ENCODE data around the gene PSMA8. TPM values are rescaled to one million over a fixed set of nuclear protein-coding genes. Genes with fewer than 3 reads are reported as not detected.
A peak's percentile ranks its signal among the peaks of the same experiment; 100 is the strongest.

PSMA8 gene
- total RNA-seq, 1 donor from 2014 or later = not detected

DNA sequence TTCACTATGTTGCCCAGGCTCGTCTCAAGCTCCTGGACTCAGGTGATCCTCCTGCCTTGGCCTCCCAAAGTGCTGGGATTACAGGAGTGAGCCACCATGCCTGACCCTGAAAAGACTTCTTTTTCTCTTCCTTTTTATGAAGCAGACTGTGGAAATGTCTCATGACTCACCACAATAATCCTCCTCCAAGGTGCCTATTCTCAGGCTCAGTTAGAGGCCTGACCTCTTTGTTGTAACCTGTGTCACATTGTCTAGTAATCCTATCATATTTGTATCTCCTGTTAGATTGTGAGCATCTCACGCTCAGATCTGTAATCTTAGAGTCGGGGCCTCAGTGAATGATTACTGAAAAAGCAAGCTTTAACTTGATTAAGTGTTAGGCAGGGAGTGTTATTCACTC, 74.3 kb downstream of the PSMA8 start:
- TF ChIP-seq, protein P1, sequence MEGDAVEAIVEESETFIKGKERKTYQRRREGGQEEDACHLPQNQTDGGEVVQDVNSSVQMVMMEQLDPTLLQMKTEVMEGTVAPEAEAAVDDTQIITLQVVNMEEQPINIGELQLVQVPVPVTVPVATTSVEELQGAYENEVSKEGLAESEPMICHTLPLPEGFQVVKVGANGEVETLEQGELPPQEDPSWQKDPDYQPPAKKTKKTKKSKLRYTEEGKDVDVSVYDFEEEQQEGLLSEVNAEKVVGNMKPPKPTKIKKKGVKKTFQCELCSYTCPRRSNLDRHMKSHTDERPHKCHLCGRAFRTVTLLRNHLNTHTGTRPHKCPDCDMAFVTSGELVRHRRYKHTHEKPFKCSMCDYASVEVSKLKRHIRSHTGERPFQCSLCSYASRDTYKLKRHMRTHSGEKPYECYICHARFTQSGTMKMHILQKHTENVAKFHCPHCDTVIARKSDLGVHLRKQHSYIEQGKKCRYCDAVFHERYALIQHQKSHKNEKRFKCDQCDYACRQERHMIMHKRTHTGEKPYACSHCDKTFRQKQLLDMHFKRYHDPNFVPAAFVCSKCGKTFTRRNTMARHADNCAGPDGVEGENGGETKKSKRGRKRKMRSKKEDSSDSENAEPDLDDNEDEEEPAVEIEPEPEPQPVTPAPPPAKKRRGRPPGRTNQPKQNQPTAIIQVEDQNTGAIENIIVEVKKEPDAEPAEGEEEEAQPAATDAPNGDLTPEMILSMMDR (IDR thresholded peaks at IDR 0.05) = no peak
- Mint-ChIP-seq H3K27me3 (ENCODE audit: low read depth) (peaks cover 10% of the 10 kb centered on the region), H3K9me3 (ENCODE audit: low read depth) (no peaks in the 10 kb centered on the region), H3K36me3 (ENCODE audit: low read depth) (no peaks in the 10 kb centered on the region), H3K4me3 (ENCODE audit: unreplicated experiment) (no peak overlapping the region), H3K4me1 (ENCODE audit: low read depth) (no peaks in the 10 kb centered on the region), H3K27ac (ENCODE audit: unreplicated experiment) (no peak overlapping the region)
- DNase-seq (ENCODE audit: low spot score) = no peak

DNA sequence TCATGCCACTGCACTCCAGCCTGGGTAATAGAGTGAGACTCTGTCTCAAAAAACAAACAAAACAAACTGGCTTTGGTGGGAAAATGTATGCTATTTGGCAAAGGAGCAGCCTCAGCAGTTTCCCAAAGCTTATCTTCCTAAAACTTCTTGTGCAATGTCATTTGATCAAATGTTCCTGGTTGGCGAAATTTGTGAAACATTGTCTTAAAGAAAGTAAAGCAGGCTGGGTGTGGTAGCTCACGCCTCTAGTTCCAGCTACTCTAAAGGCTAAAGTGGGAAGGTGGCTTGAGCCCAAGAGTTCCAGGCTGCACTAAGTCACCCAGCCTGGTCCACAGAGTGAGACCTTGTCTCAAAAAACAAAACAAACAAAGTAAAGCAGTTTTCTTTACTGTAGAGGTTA, 75.3 kb downstream of the PSMA8 start:
- H3K27ac Mint-ChIP-seq (ENCODE audit: unreplicated experiment) = no peak overlapping the region
- no peak overlapping the region for H3K4me3 Mint-ChIP-seq (ENCODE audit: unreplicated experiment)
- TF ChIP-seq, protein P1 (IDR thresholded peaks at IDR 0.05) = no peak
- no peaks in the 10 kb centered on the region for H3K9me3 Mint-ChIP-seq (ENCODE audit: low read depth)
- H3K36me3 Mint-ChIP-seq (ENCODE audit: low read depth) = no peaks in the 10 kb centered on the region
- H3K27me3 Mint-ChIP-seq (ENCODE audit: low read depth) = peaks cover 7% of the 10 kb centered on the region
- no peak for DNase-seq (ENCODE audit: low spot score)
- no peaks in the 10 kb centered on the region for H3K4me1 Mint-ChIP-seq (ENCODE audit: low read depth)

DNA sequence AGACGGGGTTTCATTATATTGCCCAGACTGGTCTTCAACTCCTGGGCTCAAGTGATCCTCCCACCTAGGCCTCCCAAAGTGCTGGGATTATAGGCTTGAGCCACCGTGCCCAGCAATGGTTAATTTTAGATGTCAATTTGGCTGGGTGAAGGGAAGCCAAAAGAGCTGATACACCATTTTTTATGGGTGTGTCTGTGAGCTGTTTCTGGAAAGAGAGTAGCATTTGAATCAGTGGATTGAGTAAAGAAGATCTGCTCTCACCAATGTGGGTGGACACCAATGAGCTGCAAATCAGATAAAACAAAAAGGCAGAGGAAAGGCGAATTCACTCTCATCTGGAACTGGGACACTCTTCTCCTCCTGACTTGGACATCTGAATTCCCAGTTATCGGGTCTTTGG, 76.5 kb downstream of the PSMA8 start:
- Mint-ChIP-seq H3K4me1 (ENCODE audit: low read depth) (no peaks in the 10 kb centered on the region), H3K4me3 (ENCODE audit: unreplicated experiment) (no peak overlapping the region), H3K9me3 (ENCODE audit: low read depth) (no peaks in the 10 kb centered on the region), H3K27me3 (ENCODE audit: low read depth) (peaks cover 9% of the 10 kb centered on the region), H3K27ac (ENCODE audit: unreplicated experiment) (no peak overlapping the region), H3K36me3 (ENCODE audit: low read depth) (no peaks in the 10 kb centered on the region)
- TF ChIP-seq, protein P1 (IDR thresholded peaks at IDR 0.05) = no peak
- DNase-seq (ENCODE audit: low spot score) = no peak

DNA sequence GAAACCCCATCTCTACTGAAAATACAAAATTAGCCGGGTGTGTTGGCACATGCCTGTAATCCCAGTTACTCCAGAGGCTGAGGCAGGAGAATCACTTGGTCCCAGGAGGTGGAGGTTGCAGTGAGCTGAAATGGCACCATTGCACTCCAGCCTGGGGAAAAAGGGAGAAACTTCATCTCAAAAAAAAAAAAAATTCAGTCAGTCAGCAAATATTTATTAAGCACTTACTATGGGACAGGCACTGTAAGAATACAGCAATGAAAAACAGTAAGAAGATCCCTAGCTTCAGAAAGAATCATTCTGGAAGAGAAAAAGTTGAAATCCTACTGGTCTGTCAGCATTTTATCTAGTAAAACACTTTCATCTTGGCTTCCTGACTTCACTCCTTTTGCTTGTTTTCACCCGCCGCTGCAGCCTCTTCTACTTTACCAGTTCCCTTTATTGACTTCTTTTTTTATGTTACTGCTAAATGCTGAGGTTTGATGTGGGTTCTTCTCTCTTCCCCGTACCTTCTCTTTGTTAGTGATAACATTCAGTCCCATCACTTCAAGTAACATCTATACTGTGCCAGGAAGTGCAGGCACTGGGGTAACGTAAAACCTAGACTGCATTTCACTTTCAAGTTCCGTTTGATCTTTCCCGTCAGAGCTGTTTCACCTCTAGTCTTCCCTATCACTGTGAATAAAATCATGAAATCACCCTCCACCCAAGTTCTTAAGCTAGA, 81.7 kb downstream of the PSMA8 start:
- Mint-ChIP-seq H3K9me3 (ENCODE audit: low read depth) (no peaks in the 10 kb centered on the region), H3K36me3 (ENCODE audit: low read depth) (no peaks in the 10 kb centered on the region), H3K27me3 (ENCODE audit: low read depth) (peaks cover 13% of the 10 kb centered on the region), H3K4me3 (ENCODE audit: unreplicated experiment) (no peak overlapping the region), H3K27ac (ENCODE audit: unreplicated experiment) (no peak overlapping the region), H3K4me1 (ENCODE audit: low read depth) (no peaks in the 10 kb centered on the region)
- TF ChIP-seq, protein P1 (IDR thresholded peaks at IDR 0.05) = no peak
- no peak for DNase-seq (ENCODE audit: low spot score)

DNA sequence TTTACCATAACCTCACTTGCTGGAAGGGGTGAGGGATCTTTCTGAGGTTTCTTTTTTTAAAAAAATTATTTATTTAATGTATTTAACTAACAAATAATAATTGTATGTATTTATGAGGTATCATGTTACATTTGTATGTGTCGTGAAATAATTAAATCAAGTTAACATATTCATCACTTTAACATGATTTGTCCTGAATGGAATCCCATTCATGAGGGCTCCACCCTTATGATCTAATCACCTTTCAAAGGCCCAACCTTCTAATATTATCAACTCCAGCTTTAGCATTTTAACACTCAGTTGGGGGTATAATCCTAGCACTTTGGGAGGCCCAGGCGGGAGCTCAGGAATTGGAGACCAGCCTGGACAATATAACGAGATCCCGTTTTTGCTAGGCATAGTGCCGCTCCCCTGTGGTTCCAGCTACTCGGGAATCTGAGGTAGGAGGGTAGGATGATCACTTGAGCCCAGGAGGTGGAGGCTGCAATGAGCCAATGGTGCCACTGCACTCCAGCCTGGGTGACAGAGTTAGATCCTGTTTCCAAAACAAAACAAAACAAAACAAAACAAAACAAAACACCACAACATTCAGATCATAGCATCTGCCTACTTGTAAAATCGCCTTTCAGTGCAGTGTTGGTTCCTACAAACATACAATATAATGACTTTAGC, 91.5 kb downstream of the PSMA8 start:
- Mint-ChIP-seq H3K4me1 (ENCODE audit: low read depth) (peaks cover 19% of the 10 kb centered on the region), H3K36me3 (ENCODE audit: low read depth) (no peaks in the 10 kb centered on the region), H3K27me3 (ENCODE audit: low read depth) (peaks cover 21% of the 10 kb centered on the region), H3K27ac (ENCODE audit: unreplicated experiment) (peak overlapping the region; percentile 17), H3K4me3 (ENCODE audit: unreplicated experiment) (peak overlapping the region; percentile 95), H3K9me3 (ENCODE audit: low read depth) (no peaks in the 10 kb centered on the region)
- TF ChIP-seq, protein P1 (IDR thresholded peaks at IDR 0.05) = no peak
- DNase-seq (ENCODE audit: low spot score) = no peak

Measured in chondrocyte (in vitro differentiated cells).